Colonic mucosa (tissue), 4 donors: Measurements from ENCODE around the gene PRRC2A. TPM values are rescaled to one million over a fixed set of nuclear protein-coding genes. Genes with fewer than 3 reads are reported as not detected.

ENCODE experiments used
- DNase-seq: peaks from one replicate; pipeline ENCODE4 v3.0.0-alpha.2; 2020
- H3K27ac ChIP-seq: fragments of 200-600 bp; one replicate; pipeline ENCODE4 v1.8.0; 2021
- H3K27me3 ChIP-seq: fragments of 200-600 bp; one replicate; pipeline ENCODE4 v1.8.0; 2021
- H3K36me3 ChIP-seq: fragments of 200-600 bp; one replicate; pipeline ENCODE4 v1.8.0; 2021
- H3K4me1 ChIP-seq: fragments of 200-600 bp; one replicate; pipeline ENCODE4 v1.8.0; 2021; ENCODE audit warnings: mild to moderate bottlenecking
- H3K4me3 ChIP-seq: fragments of 200-600 bp; one replicate; pipeline ENCODE4 v1.8.0; 2021
- H3K9ac ChIP-seq, 2 donors: one replicate each; pipeline ENCODE4 v1.7.0; 2013; ENCODE audit warnings: control low read depth in 2 of 2, low read depth in 2 of 2, low read length in 2 of 2
- H3K9me3 ChIP-seq: fragments of 200-600 bp; one replicate; pipeline ENCODE4 v1.8.0; 2021
- intact Hi-C: fragments of 100-400 bp; cut with DNase I; formaldehyde crosslinking; loops from one replicate; pipeline ENCODE4 v1.14.1; 2022
- total RNA-seq, 2 donors: library from RNA; stranded (reverse); fragmentation: NEBNext Ultra II Directional in 1 of 2; extraction: Animal tissue kit (Norgen Biotek cat#: 25700) in 1 of 2; gene quantifications; one replicate each; pipeline ENCODE4 v1.2.1, GENCODE V29; 2021
- TF ChIP-seq, protein P1 (sequence below): fragments of 200-600 bp; IDR thresholded peaks from one replicate; pipeline ENCODE4 v1.8.0; 2022; ENCODE audit warnings: antibody characterized with exemption, mild to moderate bottlenecking
- donor health status: healthy.
- donor health status: DM: no; HTN: no; CAD: no.
- donor health status: DM: no; HTN: no; CAD: no.

Gene PRRC2A
- total RNA-seq, 2 donors from 2014 or later: 107 to 171 TPM

DNA sequence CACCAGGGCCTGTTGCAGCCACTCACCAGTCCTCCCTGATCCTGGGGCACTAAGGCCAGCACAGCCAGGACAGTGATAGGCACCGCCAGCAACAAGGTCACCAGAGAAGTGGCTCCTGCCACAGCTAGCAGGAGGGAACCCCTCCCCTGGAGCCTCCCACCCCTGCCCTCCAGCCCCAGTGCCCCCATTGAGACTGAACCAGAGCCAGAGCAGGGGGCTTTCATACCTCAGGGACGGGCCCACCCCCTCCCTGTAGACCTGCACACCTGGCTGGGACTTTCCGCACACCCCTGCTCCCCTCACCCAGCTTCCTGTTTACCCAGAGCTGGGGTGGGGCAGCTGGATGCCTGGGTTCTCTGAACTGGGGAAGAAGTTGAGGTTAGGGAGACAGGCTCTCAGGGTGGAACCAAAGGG is 38.3 kb upstream of the PRRC2A start, which contains the start of gene LTB:
Gene LTB, minus strand, starts transcription at position 195 of the 414 bp plus-strand sequence. Its CDS starts 7 bp downstream, at position 188.
- TF ChIP-seq, protein P1, sequence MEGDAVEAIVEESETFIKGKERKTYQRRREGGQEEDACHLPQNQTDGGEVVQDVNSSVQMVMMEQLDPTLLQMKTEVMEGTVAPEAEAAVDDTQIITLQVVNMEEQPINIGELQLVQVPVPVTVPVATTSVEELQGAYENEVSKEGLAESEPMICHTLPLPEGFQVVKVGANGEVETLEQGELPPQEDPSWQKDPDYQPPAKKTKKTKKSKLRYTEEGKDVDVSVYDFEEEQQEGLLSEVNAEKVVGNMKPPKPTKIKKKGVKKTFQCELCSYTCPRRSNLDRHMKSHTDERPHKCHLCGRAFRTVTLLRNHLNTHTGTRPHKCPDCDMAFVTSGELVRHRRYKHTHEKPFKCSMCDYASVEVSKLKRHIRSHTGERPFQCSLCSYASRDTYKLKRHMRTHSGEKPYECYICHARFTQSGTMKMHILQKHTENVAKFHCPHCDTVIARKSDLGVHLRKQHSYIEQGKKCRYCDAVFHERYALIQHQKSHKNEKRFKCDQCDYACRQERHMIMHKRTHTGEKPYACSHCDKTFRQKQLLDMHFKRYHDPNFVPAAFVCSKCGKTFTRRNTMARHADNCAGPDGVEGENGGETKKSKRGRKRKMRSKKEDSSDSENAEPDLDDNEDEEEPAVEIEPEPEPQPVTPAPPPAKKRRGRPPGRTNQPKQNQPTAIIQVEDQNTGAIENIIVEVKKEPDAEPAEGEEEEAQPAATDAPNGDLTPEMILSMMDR: no peak
- intact Hi-C loops: no loop called here
- Histone ChIP-seq H3K36me3 (no peaks in the 10 kb centered on the region), H3K4me3 (peak within 1 kb of the TSS; percentile 83), H3K9me3 (no peaks in the 10 kb centered on the region), H3K9ac (peak within 1 kb of the TSS; percentile 82 to 87), H3K4me1 (peaks cover 4% of the 10 kb centered on the region), H3K27me3 (no peaks in the 10 kb centered on the region), H3K27ac (peak within 1 kb of the TSS; percentile 78)
- no peak for DNase-seq

DNA sequence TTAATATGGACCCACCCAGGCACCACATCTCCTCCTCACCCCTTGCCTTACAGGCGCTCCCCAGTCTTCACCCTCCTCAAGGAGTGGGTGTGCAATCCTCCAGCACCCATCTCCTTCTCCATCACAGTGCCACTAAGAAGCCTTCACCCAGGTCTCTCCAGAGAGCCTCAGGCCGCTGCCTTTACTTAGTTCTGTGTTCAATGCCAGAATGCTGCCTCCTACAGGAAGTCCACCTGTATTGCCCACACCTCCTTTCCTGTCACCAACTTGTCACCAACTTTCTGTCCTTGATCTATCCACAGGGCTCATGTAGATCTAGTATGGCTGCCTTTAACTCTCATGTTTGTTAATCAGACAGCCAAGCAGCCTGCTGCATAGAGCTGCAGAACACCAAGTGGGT is 35.0 kb upstream of the PRRC2A start:
- Histone ChIP-seq H3K4me1 (peaks cover 3% of the 10 kb centered on the region), H3K9me3 (no peaks in the 10 kb centered on the region), H3K36me3 (no peaks in the 10 kb centered on the region), H3K27me3 (no peaks in the 10 kb centered on the region), H3K9ac (peak overlapping the region in 1 of 2 donors; percentile 7), H3K27ac (peak overlapping the region; percentile 47), H3K4me3 (no peak overlapping the region)
- intact Hi-C loops: no loop called here
- TF ChIP-seq, protein P1: no peak
- DNase-seq: no peak

DNA sequence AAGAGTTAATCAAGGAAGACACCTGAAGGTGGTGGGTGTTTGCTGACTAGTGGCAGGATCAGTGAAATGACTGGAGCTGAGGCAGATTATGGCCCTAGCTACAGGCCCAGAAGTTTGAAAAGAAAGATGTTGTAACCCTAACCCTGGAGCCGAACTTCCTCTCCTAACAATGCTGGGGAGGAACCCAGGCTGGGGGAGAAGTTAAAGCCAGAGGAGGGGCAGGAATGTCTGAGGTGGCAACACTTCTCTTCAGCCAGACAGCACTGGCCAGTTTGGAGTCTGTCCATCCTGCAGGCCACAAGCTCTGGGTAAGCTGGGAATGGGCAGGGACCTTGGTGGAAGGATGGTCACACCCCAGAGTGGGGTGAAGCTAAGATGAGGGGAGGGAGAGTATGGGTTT is 34.5 kb upstream of the PRRC2A start, which contains the start of gene LST1:
Gene LST1, plus strand, starts transcription at position 270 of the 400 bp plus-strand sequence. CDS start 1,023 bp downstream, outside the sequence.
- H3K9ac ChIP-seq: peak within 1 kb of the TSS; percentile 4 to 7

DNA sequence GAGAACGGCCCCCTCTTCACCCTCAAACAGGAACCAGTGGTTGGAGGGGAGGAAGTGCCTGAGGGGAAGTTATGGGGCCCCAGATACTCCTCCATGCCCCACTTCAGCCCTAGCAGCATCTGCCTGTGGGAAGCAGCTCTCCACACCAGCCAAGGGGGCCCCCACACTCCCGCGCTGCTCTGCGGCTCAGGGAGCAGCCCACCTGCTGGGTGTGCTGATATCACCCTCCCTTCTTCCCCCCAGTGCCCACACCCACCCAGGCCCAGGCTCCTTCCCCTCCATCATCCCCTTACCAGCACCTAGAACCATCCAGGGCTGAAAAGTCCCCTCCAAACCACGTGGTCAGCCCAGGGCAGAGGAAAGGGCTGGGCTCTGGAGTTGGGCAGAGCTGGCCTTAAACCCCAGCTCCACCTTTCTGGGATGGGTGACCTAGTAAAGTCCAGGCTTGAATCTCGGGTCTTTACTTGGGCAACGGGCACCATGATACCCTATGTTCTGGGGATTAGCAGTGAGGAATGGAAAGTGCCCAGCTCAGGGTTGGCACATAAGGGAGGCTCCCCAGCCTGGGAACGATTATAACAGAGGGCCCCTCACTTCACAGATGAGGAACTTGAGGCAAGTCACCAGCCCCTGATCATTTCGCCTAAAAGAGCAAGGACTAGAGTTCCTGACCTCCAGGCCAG is 33.8 kb upstream of the PRRC2A start:
- H3K27me3 ChIP-seq: no peaks in the 10 kb centered on the region
- DNase-seq: no peak
- H3K9me3 ChIP-seq: no peaks in the 10 kb centered on the region
- H3K36me3 ChIP-seq: no peaks in the 10 kb centered on the region
- H3K27ac ChIP-seq: peak overlapping the region; percentile 47
- H3K4me1 ChIP-seq: no peaks in the 10 kb centered on the region
- H3K4me3 ChIP-seq: peak overlapping the region; percentile 7
- no peak overlapping the region for H3K9ac ChIP-seq
- intact Hi-C loops: no loop called here
- TF ChIP-seq, protein P1: no peak

More for the DNA sequence above, 34.5 kb upstream of the PRRC2A start, which contains the start of gene LST1:
- peak within 1 kb of the TSS; percentile 47 for H3K27ac ChIP-seq
- no peak for DNase-seq
- no peaks in the 10 kb centered on the region for H3K4me1 ChIP-seq
- H3K27me3 ChIP-seq: no peaks in the 10 kb centered on the region
- H3K4me3 ChIP-seq: peak within 1 kb of the TSS; percentile 7
- TF ChIP-seq, protein P1: no peak
- H3K36me3 ChIP-seq: no peaks in the 10 kb centered on the region
- intact Hi-C loops: no loop called here
- no peaks in the 10 kb centered on the region for H3K9me3 ChIP-seq

DNA sequence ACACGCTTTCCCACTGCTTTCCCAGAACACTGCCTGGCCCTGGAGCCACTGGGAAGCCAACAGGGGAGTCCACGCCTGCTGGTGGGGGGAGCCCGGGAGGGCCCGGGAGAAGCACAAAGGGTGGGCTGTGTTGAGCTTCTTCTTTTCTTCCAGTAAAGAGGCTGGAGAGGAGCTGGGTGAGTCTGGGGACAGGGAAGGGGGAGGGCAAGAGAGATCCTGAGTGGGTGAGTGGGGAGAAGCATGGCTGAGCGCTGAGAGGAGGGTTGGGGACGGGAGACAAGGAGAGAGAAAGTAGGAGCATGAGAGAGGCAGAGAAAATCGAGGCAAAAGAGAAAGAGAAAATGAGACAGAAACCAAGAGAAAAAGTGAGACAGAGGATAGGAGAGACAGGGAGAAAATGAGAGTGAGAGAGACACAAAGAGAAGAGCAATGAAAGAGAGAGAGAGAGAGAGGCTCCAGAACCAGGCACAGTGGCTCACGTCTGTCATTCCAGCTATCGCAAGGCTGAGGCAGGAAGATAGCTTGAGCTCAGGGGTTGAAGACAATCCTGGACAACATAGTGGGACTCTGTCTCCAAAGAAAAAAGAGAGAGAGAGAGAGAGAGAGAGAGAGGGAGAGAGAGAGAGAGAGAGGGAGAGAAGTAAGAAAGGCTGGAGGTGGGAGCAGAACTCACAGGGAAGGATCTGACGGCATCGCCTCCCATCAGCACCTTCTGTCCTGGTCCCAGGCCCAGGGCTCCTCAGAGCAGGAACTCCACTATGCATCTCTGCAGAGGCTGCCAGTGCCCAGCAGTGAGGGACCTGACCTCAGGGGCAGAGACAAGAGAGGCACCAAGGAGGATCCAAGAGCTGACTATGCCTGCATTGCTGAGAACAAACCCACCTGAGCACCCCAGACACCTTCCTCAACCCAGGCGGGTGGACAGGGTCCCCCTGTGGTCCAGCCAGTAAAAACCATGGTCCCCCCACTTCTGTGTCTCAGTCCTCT is 32.4 kb upstream of the PRRC2A start:
- no peaks in the 10 kb centered on the region for H3K36me3 ChIP-seq
- no peaks in the 10 kb centered on the region for H3K4me1 ChIP-seq
- peak overlapping the region; percentile 5 for H3K4me3 ChIP-seq
- TF ChIP-seq, protein P1: no peak
- H3K27me3 ChIP-seq: no peaks in the 10 kb centered on the region
- intact Hi-C loops: no loop called here
- no peaks in the 10 kb centered on the region for H3K9me3 ChIP-seq
- H3K27ac ChIP-seq: no peak overlapping the region
- H3K9ac ChIP-seq: peak overlapping the region; percentile 24 to 38
- DNase-seq: no peak
